Measurements from ENCODE around the gene FAM120A. TPM values are rescaled to one million over a fixed set of nuclear protein-coding genes. Genes with fewer than 3 reads are reported as not detected.

FAM120A gene
- polyA plus RNA-seq, 1 donor from 2014 or later, result 8.9 TPM

- H3K27me3 ChIP-seq (ENCODE audit: insufficient read depth, low read depth, low read length), result no peaks in the 10 kb centered on the region
- H3K36me3 ChIP-seq (ENCODE audit: insufficient read depth, low read length), result no peaks in the 10 kb centered on the region
- no peak overlapping the region for H3K4me3 ChIP-seq (ENCODE audit: low read length)
- H4K20me1 ChIP-seq (ENCODE audit: insufficient read depth), result no peaks in the 10 kb centered on the region
- no peak for TF ChIP-seq POLR2AphosphoS5 (IDR thresholded peaks at IDR 0.05)
- H3K79me2 ChIP-seq (replicated peaks; ENCODE audit: insufficient read depth, low read length), result peaks cover 12% of the 10 kb centered on the region
- no peak overlapping the region for H3K9ac ChIP-seq (ENCODE audit: low read length)
- peaks cover 3% of the 10 kb centered on the region for H3F3A ChIP-seq (ENCODE audit: insufficient read depth, low read length, poor library complexity, severe bottlenecking)
- no peaks in the 10 kb centered on the region for H3K9me2 ChIP-seq (ENCODE audit: insufficient read depth, low read length)
- no peak overlapping the region for H2AFZ ChIP-seq (ENCODE audit: low read depth, low read length)
- no peak overlapping the region for H3K4me2 ChIP-seq (ENCODE audit: low read length)
- H3K27ac ChIP-seq (ENCODE audit: low read length), result no peak overlapping the region
- H3K9me3 ChIP-seq (ENCODE audit: low read length), result no peaks in the 10 kb centered on the region
Measured at GRCh38 chr9:93447655-93448054, 3.8 kb upstream of the FAM120A start.

GRCh38 chr9:93451849-93452709 lies 594 bp downstream of the FAM120A start:
- Histone ChIP-seq H3K27ac (ENCODE audit: low read length) (peak overlapping the region; percentile 74), H2AFZ (ENCODE audit: low read depth, low read length) (peak overlapping the region; percentile 71), H3K4me3 (ENCODE audit: low read length) (peak overlapping the region; percentile 94), H3K9ac (ENCODE audit: low read length) (peak overlapping the region; percentile 80), H4K20me1 (ENCODE audit: insufficient read depth) (no peaks in the 10 kb centered on the region), H3K36me3 (ENCODE audit: insufficient read depth, low read length) (no peaks in the 10 kb centered on the region), H3K27me3 (ENCODE audit: insufficient read depth, low read depth, low read length) (no peaks in the 10 kb centered on the region), H3K9me2 (ENCODE audit: insufficient read depth, low read length) (no peaks in the 10 kb centered on the region), H3K79me2 (replicated peaks; ENCODE audit: insufficient read depth, low read length) (peaks cover 42% of the 10 kb centered on the region), H3K4me2 (ENCODE audit: low read length) (peak overlapping the region; percentile 66), H3F3A (ENCODE audit: insufficient read depth, low read length, poor library complexity, severe bottlenecking) (peaks cover 3% of the 10 kb centered on the region), H3K9me3 (ENCODE audit: low read length) (no peaks in the 10 kb centered on the region)
- TF ChIP-seq SMC3 (conservative IDR thresholded peaks at IDR 0.05; ENCODE audit: poor library complexity) (peak; percentile 15), EP300 (conservative IDR thresholded peaks at IDR 0.05; ENCODE audit: poor library complexity, severe bottlenecking) (no peak), RAD21 (conservative IDR thresholded peaks at IDR 0.05) (peak; percentile 23), MXI1 (conservative IDR thresholded peaks at IDR 0.05; ENCODE audit: poor library complexity, severe bottlenecking) (peak; percentile 54)

DNA sequence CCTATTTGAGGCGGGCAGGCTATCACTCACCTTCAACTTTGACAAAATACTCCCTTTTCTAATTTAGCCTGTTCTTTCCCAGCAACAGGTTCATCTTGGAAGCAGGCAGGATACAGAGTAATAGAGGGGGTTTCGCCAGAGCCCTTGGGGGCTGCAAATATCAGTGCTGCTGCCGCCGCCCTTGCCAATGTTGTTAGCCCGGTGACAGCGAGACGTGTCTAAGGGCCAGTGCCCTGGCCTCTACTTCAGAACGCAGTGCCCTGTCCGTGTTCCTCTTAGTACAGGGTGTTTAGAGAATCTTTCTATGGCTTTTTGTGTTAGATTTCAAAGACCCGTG lies 1.2 kb downstream of the FAM120A start:
- Histone ChIP-seq H3K36me3 (ENCODE audit: insufficient read depth, low read length) (no peaks in the 10 kb centered on the region), H3K27me3 (ENCODE audit: insufficient read depth, low read depth, low read length) (no peaks in the 10 kb centered on the region), H4K20me1 (ENCODE audit: insufficient read depth) (no peaks in the 10 kb centered on the region)

More for the DNA sequence above, 1.2 kb downstream of the FAM120A start:
- Histone ChIP-seq H3K9me2 (ENCODE audit: insufficient read depth, low read length) (no peaks in the 10 kb centered on the region), H3K9ac (ENCODE audit: low read length) (peak overlapping the region; percentile 80), H3K79me2 (replicated peaks; ENCODE audit: insufficient read depth, low read length) (peaks cover 46% of the 10 kb centered on the region), H3K27ac (ENCODE audit: low read length) (peak overlapping the region; percentile 74), H3F3A (ENCODE audit: insufficient read depth, low read length, poor library complexity, severe bottlenecking) (peaks cover 3% of the 10 kb centered on the region), H3K4me2 (ENCODE audit: low read length) (peak overlapping the region; percentile 66), H3K4me3 (ENCODE audit: low read length) (peak overlapping the region; percentile 94), H3K9me3 (ENCODE audit: low read length) (no peaks in the 10 kb centered on the region), H2AFZ (ENCODE audit: low read depth, low read length) (no peak overlapping the region)
- no peak for TF ChIP-seq EP300 (conservative IDR thresholded peaks at IDR 0.05; ENCODE audit: poor library complexity, severe bottlenecking)
- TF ChIP-seq, protein P1, sequence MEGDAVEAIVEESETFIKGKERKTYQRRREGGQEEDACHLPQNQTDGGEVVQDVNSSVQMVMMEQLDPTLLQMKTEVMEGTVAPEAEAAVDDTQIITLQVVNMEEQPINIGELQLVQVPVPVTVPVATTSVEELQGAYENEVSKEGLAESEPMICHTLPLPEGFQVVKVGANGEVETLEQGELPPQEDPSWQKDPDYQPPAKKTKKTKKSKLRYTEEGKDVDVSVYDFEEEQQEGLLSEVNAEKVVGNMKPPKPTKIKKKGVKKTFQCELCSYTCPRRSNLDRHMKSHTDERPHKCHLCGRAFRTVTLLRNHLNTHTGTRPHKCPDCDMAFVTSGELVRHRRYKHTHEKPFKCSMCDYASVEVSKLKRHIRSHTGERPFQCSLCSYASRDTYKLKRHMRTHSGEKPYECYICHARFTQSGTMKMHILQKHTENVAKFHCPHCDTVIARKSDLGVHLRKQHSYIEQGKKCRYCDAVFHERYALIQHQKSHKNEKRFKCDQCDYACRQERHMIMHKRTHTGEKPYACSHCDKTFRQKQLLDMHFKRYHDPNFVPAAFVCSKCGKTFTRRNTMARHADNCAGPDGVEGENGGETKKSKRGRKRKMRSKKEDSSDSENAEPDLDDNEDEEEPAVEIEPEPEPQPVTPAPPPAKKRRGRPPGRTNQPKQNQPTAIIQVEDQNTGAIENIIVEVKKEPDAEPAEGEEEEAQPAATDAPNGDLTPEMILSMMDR (IDR thresholded peaks at IDR 0.05; ENCODE audit: poor library complexity, severe bottlenecking), result no peak
- TF ChIP-seq RAD21 (conservative IDR thresholded peaks at IDR 0.05), result no peak
- no peak for TF ChIP-seq SMC3 (conservative IDR thresholded peaks at IDR 0.05; ENCODE audit: poor library complexity)
- TF ChIP-seq TAF1 (IDR thresholded peaks at IDR 0.05; ENCODE audit: low read depth), result no peak
- no peak for TF ChIP-seq EZH2 (IDR thresholded peaks at IDR 0.05; ENCODE audit: borderline replicate concordance, insufficient read depth, low read length, poor library complexity, severe bottlenecking)
- TF ChIP-seq POLR2AphosphoS5 (IDR thresholded peaks at IDR 0.05), result no peak
- TF ChIP-seq MXI1 (conservative IDR thresholded peaks at IDR 0.05; ENCODE audit: poor library complexity, severe bottlenecking), result no peak
- no peak for TF ChIP-seq REST (IDR thresholded peaks at IDR 0.05; ENCODE audit: borderline replicate concordance)

Measured in neural cell (in vitro differentiated cells).